ENCODE data around the gene NGF.

Gene NGF

DNA sequence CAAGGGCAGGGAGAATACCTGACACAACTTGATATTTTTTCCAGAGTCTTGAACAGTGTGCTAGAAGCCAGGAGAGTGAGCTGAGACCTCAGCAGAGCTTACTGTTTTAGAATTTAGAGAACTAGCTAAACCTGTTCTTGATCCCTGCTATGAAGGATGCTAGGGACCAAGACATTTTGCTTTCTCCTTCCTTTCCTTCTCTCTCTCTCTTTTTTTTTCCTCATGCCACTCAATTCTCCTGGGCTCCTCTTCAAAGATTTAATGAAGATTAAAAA lies 99.0 kb downstream of the NGF start:
- no peak for DNase-seq (ENCODE audit: low read depth in 2 of 2)

DNA sequence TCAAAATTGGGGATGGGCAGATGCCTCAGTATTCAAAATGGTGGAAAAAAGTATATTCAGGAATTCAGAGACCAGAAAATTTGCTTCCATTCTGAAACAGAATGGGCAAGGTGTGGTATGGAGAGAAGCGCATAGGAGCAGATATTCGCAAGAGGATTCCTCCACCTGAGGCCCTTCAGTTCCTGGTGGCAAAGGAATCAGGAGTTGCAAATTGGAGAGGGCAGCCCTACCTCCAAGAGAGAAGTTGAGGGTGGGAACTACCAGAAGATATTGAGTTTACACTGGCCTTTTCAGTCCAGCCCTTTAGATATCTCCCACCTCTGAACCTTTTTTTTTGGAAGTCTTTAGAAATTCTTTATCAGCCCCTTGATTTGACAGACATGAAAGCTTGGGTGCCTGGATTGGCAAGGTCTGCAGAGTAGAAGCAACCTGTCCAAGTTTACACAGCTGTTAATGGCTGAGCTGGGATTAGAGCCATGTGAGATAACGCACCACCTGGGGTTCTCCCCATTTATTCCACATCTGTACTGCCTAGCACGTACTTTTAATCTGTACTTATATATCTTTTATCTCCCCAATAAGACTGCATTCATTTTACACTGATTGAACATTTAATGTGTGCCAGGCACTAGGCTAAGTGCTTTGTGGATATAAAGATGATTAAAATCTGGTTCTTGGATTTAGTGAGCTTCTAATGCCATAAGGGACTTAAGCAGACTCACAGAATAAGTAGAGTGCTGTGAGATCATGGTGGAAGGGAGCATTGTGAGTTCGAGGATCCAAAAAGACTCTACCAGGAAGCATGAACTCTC lies 99.5 kb downstream of the NGF start:
- no peak for DNase-seq (ENCODE audit: low read depth in 2 of 2)

DNA sequence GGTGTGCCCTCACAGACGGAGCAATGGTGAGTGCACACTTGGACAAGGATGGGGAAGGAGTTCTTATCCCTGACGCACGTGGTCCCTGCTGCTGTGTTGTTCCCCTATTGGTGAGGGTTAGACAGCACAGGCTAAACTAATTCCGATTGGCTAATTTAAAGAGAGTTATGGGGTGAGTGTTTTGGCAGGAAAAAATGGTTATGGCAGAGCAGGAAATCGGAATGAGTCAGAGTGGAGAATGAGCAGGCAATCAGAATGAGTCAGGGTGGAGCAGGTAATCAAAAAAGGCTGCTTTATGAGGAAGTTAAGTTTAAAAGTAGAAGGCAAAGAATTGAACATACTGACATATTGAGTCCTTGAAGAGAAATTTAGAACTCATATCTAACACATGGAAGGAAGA lies 100.5 kb downstream of the NGF start:
- no peak for DNase-seq (ENCODE audit: low read depth in 2 of 2)

DNA sequence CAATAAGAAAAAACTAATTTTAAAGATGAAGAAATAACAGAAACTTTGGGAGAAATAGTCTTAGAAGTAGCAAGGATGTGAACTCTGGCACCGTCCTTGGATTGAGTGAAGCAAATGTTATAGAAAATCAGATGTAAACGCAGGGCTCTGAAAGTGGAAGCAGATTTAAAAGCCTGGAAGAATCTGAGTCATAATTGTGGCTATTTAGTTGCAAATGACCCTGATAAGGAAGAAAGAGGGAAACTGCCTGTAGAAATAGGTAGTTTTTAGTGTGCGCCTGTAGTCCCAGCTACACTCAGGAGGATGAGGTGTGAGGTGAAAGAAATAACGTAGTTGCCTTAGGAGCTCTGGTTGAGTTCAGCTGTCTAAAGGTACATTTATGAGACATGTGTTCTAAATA lies 101.0 kb downstream of the NGF start:
- no peak for DNase-seq (ENCODE audit: low read depth in 2 of 2)
